Measurements from ENCODE around the gene SLC27A2.

DNA sequence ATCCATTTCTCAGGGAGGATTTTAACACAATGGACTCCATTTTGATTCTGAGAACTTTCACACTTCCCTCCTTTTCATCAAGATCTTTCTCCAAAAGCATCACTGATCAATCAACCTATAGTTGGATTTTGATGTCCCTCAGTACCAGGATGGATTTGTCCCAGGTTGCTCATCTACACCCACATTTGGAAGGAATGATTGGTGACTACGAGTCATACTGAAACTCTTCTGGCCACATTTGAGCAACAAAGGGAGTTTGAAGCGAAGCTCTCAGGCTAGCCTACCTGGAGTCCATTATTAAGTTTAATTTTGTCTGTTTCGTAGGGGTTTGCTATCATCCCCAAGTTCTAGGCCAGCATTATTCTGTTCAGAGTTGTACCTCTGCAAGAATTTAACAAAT, 31.6 kb upstream of the SLC27A2 start:
- TF ChIP-seq CTCF (conservative IDR thresholded peaks at IDR 0.05; ENCODE audit: low read depth, low read length) (no peak), EZH2 (IDR thresholded peaks at IDR 0.05; ENCODE audit: borderline replicate concordance, low read depth, low read length, poor library complexity, severe bottlenecking) (no peak)
